GM15510 (cell line): ENCODE data around the gene RAB11A.

Experiments
- POLR2A ChIP-seq: IDR thresholded peaks from 3 replicates; pipeline ENCODE4 v1.6.1; 2011; ENCODE audit warnings: borderline replicate concordance; ENCODE audit not compliant: insufficient read length; ENCODE audit errors: extremely low read depth

The RAB11A gene

GRCh38 chr15:65836665-65837064 is 32.6 kb upstream of the RAB11A start:
- TF ChIP-seq POLR2A: no peak

- no peak for TF ChIP-seq POLR2A
These were observed 31.7 kb upstream of the RAB11A start for GRCh38 chr15:65837301-65838294.

GRCh38 chr15:65839354-65839901 is 29.9 kb upstream of the RAB11A start:
- TF ChIP-seq POLR2A: no peak

- no peak for TF ChIP-seq POLR2A
These were observed 29.3 kb upstream of the RAB11A start for GRCh38 chr15:65839985-65840384.

GRCh38 chr15:65841121-65841930 is 28.0 kb upstream of the RAB11A start:
- TF ChIP-seq POLR2A: no peak

GRCh38 chr15:65845826-65846519 is 23.3 kb upstream of the RAB11A start:
- TF ChIP-seq POLR2A: no peak

- TF ChIP-seq POLR2A: no peak
These were observed 21.3 kb upstream of the RAB11A start for GRCh38 chr15:65847989-65848388.

- no peak for TF ChIP-seq POLR2A
These were observed 17.3 kb upstream of the RAB11A start for GRCh38 chr15:65851981-65852380.

- no peak for TF ChIP-seq POLR2A
These were observed 12.4 kb upstream of the RAB11A start for GRCh38 chr15:65856821-65857455.

- TF ChIP-seq POLR2A: no peak
These were observed 11.4 kb upstream of the RAB11A start for GRCh38 chr15:65857718-65858402.

GRCh38 chr15:65862682-65863081 is 6.6 kb upstream of the RAB11A start:
- TF ChIP-seq POLR2A: no peak

GRCh38 chr15:65863106-65863505 is 6.2 kb upstream of the RAB11A start:
- TF ChIP-seq POLR2A: no peak

- TF ChIP-seq POLR2A: no peak
These were observed 2.0 kb upstream of the RAB11A start for GRCh38 chr15:65867244-65867643.
